D721Med (cell line): ENCODE results near the gene FABP1.

Source experiments
- DNase-seq: peaks from one replicate; pipeline ENCODE4 v3.0.0; 2011; ENCODE audit warnings: low spot score; ENCODE audit not compliant: insufficient read length
- FAIRE-seq: peaks from 2 replicates; lab custom pipeline; 2011; peaks lifted over from hg19 to GRCh38; lab: Jason Lieb, UNC
- CTCF ChIP-seq: IDR thresholded peaks from 2 replicates; pipeline ENCODE4 v1.5.1; 2012; ENCODE audit warnings: mild to moderate bottlenecking, control low read depth; ENCODE audit not compliant: insufficient read depth; ENCODE audit errors: missing control alignments

FABP1 gene

GRCh38 chr2:88127888-88128653 lies at the start of gene FABP1:
Gene FABP1, minus strand, starts transcription at chr2:88128062. Its CDS starts 45 bp downstream, at chr2:88128017.
- FAIRE-seq = no peak
- DNase-seq = no peak
- no peak for TF ChIP-seq CTCF

GRCh38 chr2:88177556-88177955 lies 49.7 kb upstream of the FABP1 start:
- FAIRE-seq = no peak

GRCh38 chr2:88176352-88176984 lies 48.6 kb upstream of the FABP1 start:
- TF ChIP-seq CTCF = no peak
- FAIRE-seq (no peak), DNase-seq (no peak)

More at GRCh38 chr2:88177556-88177955, 49.7 kb upstream of the FABP1 start:
- TF ChIP-seq CTCF = no peak
- no peak for DNase-seq

DNA sequence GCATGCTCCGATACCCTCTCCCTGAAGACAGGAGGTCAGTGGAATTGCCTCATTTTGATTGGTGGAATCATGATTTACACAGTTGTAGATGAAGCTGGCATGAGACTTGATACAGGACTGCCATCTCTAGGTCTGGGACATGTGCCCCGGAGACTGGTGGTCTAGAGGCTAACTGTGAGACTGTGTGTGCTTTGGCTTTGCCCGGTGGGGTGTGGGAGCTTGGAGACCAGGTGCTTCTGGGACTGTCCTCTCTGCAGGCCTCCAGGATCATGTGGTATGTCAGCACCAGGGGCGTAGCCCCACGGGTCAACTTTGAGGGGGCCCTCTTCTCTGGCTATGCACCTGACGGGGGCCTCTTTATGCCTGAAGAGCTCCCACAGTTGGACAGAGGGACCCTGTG lies 45.0 kb upstream of the FABP1 start:
- FAIRE-seq = no peak
- TF ChIP-seq CTCF = no peak

GRCh38 chr2:88171966-88172365 lies 44.1 kb upstream of the FABP1 start:
- no peak for TF ChIP-seq CTCF
- FAIRE-seq (no peak), DNase-seq (no peak)

More for the DNA sequence above, 45.0 kb upstream of the FABP1 start:
- DNase-seq = no peak

- FAIRE-seq = no peak
- TF ChIP-seq CTCF = no peak
- no peak for DNase-seq
Measured at GRCh38 chr2:88170472-88170892, 42.6 kb upstream of the FABP1 start.

DNA sequence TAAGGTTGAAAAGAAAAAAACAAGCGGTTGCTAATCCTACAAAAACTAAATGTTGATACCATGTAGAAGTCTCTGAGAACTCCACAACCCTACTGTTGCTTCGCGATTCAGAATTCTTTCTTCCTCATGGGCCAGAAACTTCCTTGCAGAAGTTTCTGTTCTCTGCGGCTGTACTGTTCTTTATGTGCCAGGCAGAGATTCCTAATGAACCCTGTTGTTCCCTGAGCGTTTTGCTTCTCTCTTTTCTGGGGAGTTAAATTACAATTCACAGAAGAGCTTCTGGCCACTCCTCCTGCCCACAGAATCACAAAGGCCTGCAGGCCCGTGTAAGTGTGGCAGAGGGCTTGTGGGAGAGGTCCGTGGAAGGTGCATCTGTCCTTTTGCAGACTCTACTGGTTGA lies 40.5 kb upstream of the FABP1 start:
- no peak for DNase-seq
- no peak for TF ChIP-seq CTCF
- no peak for FAIRE-seq
